Lung (tissue), 12 donors: ENCODE data around the gene DIP2B. TPM values are rescaled to one million over a fixed set of nuclear protein-coding genes. Genes with fewer than 3 reads are reported as not detected.

Experiments used
- ATAC-seq: fragments of 200-7000 bp; cut with Tn5 transposase; one replicate; pipeline ENCODE4 v1.9.1; 2020; ENCODE audit warnings: moderate number of reproducible peaks; ENCODE audit not compliant: insufficient read depth, low FRiP score
- DNase-seq, 3 donors: peaks; one replicate each; pipeline ENCODE4 v3.0.0-alpha.2; 2013 to 2017
- H3K27ac ChIP-seq, 2 donors: one replicate each; pipeline ENCODE4 v1.5.1; 2013; ENCODE audit warnings: mild to moderate bottlenecking in 2 of 2, moderate library complexity in 2 of 2, control low read depth in 1 of 2, inconsistent platforms in 1 of 2, low read depth in 1 of 2, low read length in 1 of 2
- H3K27me3 ChIP-seq, 3 donors: one replicate each; pipeline ENCODE4 v1.5.1; 2013; ENCODE audit warnings: low read length in 2 of 3; ENCODE audit not compliant: control insufficient read depth in 3 of 3, insufficient read depth in 3 of 3
- H3K36me3 ChIP-seq, 4 donors: one replicate each; pipeline ENCODE4 v1.5.1; 2013; ENCODE audit warnings: low read length in 4 of 4, mild to moderate bottlenecking in 1 of 4, moderate library complexity in 1 of 4; ENCODE audit not compliant: control insufficient read depth in 4 of 4, insufficient read depth in 4 of 4
- H3K4me1 ChIP-seq, 5 donors: one replicate each; pipeline ENCODE4 v1.5.1; 2013; ENCODE audit warnings: low read length in 5 of 5, mild to moderate bottlenecking in 2 of 5, moderate library complexity in 1 of 5; ENCODE audit not compliant: control insufficient read depth in 5 of 5, insufficient read depth in 5 of 5
- H3K4me3 ChIP-seq: one replicate; pipeline ENCODE4 v1.5.1; 2013; ENCODE audit warnings: mild to moderate bottlenecking, control low read depth, moderate library complexity
- H3K9ac ChIP-seq, 2 donors: one replicate each; pipeline ENCODE4 v1.5.1; 2013; ENCODE audit warnings: low read length in 2 of 2, control low read depth in 1 of 2; ENCODE audit not compliant: insufficient read depth in 1 of 2
- H3K9me3 ChIP-seq, 4 donors: one replicate each; pipeline ENCODE4 v1.5.1; 2013; ENCODE audit warnings: low read length in 3 of 4, mild to moderate bottlenecking in 1 of 4, moderate library complexity in 1 of 4; ENCODE audit not compliant: control insufficient read depth in 4 of 4, insufficient read depth in 3 of 4
- CTCF ChIP-seq: IDR thresholded peaks from 2 replicates; pipeline ENCODE4 v1.5.1; 2012; ENCODE audit warnings: mild to moderate bottlenecking; ENCODE audit errors: control extremely low read depth, extremely low read depth
- WGBS, 2 donors: extraction: QIAGEN DNeasy Blood & Tissue Kit; methylation state at CpG; one replicate each; pipeline ENCODE4 v1.1.7; 2013; 5-methylcytosine and 5-hydroxymethylcytosine counted together
- polyA plus RNA-seq, 2 donors: library from polyadenylated mRNA; stranded (reverse); fragments of 200-250 nt; gene quantifications; one replicate each; pipeline ENCODE4 v1.2.1, GENCODE V29; 2013
- total RNA-seq, 2 donors: library from RNA; depleted of rRNA in 1 of 2; stranded (reverse); fragments of >200 nt in 1 of 2; gene quantifications; one replicate each; pipeline ENCODE4 v1.2.1, GENCODE V29; 2014 to 2021
- donor health status: control.
- donor health status: control.
- donor health status: Bipolar disorder and iron deficiency.
- donor health status: healthy.
- donor health status: DM: yes; HTN: yes; CAD: no.

DIP2B gene
- total and polyA plus RNA-seq, 4 donors: 4.2 to 55.8 (median 18.6) TPM

GRCh38 chr12:50740307-50740706 is 235.5 kb downstream of the DIP2B start:
- 90 to 91% methylated on average over 2 of the region's 2 CpGs for WGBS, 2 donors
- Histone ChIP-seq H3K27ac (no peak overlapping the region), H3K9me3 (no peaks in the 10 kb centered on the region), H3K36me3 (peaks cover 18 to 51% (median 42%) of the 10 kb centered on the region in 4 donors), H3K9ac (no peak overlapping the region), H3K4me3 (no peak overlapping the region), H3K27me3 (no peaks in the 10 kb centered on the region), H3K4me1 (no peaks in the 10 kb centered on the region)
- ATAC-seq (no peak), DNase-seq (no peak)
- TF ChIP-seq CTCF: no peak

DNA sequence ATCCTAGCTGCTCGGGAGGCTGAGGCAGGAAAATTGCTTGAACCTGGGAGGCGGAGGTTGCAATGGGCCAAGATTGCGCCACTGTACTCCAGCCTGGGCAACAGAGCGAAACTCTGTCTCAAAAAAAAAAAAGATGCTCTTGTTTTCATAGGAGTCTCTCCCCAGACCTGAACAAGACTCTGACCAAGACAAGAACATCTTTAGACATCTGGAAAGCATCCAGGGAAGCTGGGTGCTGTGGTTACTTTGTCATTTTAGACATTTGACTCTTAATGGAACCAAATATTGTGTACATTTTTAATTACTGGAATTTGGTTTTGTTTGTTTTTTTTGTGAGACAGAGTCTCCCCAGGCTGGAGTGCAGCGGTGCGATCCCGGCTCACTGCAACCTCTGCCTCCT is 238.0 kb downstream of the DIP2B start:
- no peak for ATAC-seq
- Histone ChIP-seq H3K36me3 (peaks cover 20 to 56% (median 46%) of the 10 kb centered on the region in 4 donors), H3K9me3 (no peaks in the 10 kb centered on the region), H3K27ac (no peak overlapping the region), H3K27me3 (no peaks in the 10 kb centered on the region), H3K4me1 (no peaks in the 10 kb centered on the region), H3K4me3 (no peak overlapping the region), H3K9ac (no peak overlapping the region)
- no peak for TF ChIP-seq CTCF
- DNase-seq: no peak
- 77 to 94% methylated on average over 7 of the region's 7 CpGs for WGBS, 2 donors

DNA sequence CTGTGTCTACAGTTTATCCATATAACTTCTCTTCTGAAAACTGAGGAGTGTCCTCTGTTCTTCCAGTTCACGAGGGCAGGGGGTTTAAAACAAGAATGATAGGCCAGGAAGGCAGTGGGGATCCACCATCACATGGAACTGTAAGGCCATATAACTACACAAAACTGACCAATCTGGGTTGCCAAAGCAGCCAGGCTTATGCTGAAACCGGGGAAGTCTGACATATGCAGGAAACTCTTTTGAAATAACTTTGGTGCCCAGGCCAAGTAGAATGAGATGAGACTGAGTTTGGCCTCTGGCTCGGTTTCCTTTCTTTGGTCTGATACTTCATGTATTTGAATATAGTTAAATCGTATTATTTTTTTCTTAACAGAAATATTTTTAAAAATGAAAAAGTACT is 241.1 kb downstream of the DIP2B start:
- Histone ChIP-seq H3K36me3 (peaks cover 26 to 54% (median 33%) of the 10 kb centered on the region in 4 donors), H3K27ac (no peak overlapping the region), H3K4me1 (no peaks in the 10 kb centered on the region), H3K9ac (no peak overlapping the region), H3K4me3 (no peak overlapping the region), H3K9me3 (no peaks in the 10 kb centered on the region), H3K27me3 (no peaks in the 10 kb centered on the region)
- peak; percentile 41 for ATAC-seq
- TF ChIP-seq CTCF: no peak
- WGBS, 2 donors: 35 to 65% methylated on average over 4 of the region's 4 CpGs
- no peak for DNase-seq

DNA sequence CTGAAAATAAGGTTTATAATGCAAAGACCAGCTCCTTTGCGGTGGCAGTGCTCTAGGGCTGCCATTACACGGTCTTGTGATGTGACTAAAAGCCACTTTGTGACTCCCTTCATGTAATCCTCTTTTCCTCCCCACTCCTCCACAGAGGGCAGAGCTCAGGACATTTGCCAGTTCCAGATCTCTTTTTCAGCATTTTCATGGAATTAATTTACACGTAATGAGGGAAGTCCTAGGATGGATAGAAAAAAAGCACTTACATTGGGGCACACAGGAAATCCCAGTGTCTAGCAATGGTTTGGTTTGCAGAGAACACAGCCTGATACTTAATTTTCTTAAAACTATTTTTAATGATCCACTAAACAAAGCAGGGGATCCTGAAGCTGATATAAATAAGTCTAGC is 241.6 kb downstream of the DIP2B start:
- ATAC-seq: no peak
- Histone ChIP-seq H3K27me3 (no peaks in the 10 kb centered on the region), H3K9ac (no peak overlapping the region), H3K4me3 (no peak overlapping the region), H3K9me3 (no peaks in the 10 kb centered on the region), H3K36me3 (peaks cover 22 to 48% (median 28%) of the 10 kb centered on the region in 4 donors), H3K27ac (no peak overlapping the region), H3K4me1 (no peaks in the 10 kb centered on the region)
- TF ChIP-seq CTCF: no peak
- WGBS, 2 donors: 71 to 91% methylated on average over 3 of the region's 3 CpGs
- DNase-seq: no peak
